ENCODE measurements around the gene NFX1. TPM values are rescaled to one million over a fixed set of nuclear protein-coding genes. Genes with fewer than 3 reads are reported as not detected.

Gene NFX1
- polyA plus RNA-seq, 1 donor (not counting 4 experiments of a cell fraction or from before 2014, with no cell fraction given) = 28.1 TPM

GRCh38 chr9:33341182-33341581, 50.9 kb downstream of the NFX1 start:
- Histone ChIP-seq H4K20me1 (ENCODE audit: control insufficient read depth, extremely low read depth, insufficient read depth, low read length) (no peaks in the 10 kb centered on the region), H3K9me1 (ENCODE audit: control insufficient read depth, extremely low read depth, insufficient read depth, low read length) (no peaks in the 10 kb centered on the region), H3K4me1 (ENCODE audit: control insufficient read depth, extremely low read depth, insufficient read depth, low read length) (no peaks in the 10 kb centered on the region), H3K36me3 (ENCODE audit: control insufficient read depth in 2 of 2, extremely low read depth in 1 of 2, insufficient read depth in 2 of 2, low read length in 2 of 2) (peaks cover 24 to 26% of the 10 kb centered on the region in 2 experiments), H3K27me3 (ENCODE audit: control insufficient read depth, extremely low read depth, insufficient read depth, low read length) (no peaks in the 10 kb centered on the region), H3K27ac (ENCODE audit: control insufficient read depth, insufficient read depth, low read length) (no peak overlapping the region), H2AFZ (ENCODE audit: control insufficient read depth, low read length) (no peak overlapping the region), H3K4me2 (ENCODE audit: control insufficient read depth, extremely low read depth, insufficient read depth, low read depth, low read length) (no peak overlapping the region), H3K79me2 (ENCODE audit: control insufficient read depth, insufficient read depth, low read length) (no peaks in the 10 kb centered on the region), H3K9ac (ENCODE audit: control insufficient read depth, extremely low read depth, insufficient read depth, low read length) (no peak overlapping the region), H3K4me3 (ENCODE audit: control insufficient read depth in 2 of 3, extremely low read depth in 1 of 3, insufficient read depth in 2 of 3, low read depth in 1 of 3, low read length in 3 of 3) (no peak overlapping the region), H3K9me3 (ENCODE audit: control insufficient read depth, low read depth, low read length) (peaks cover 7% of the 10 kb centered on the region)
- DNase-seq (ENCODE audit: low read depth, low spot score) = no peak
- dilution Hi-C loops (cut with MboI; ENCODE audit: extremely low pct_ligation_motif_present, low sequenced_read_pairs) = no loop called here
- TF ChIP-seq CTCF (optimal IDR thresholded peaks at IDR 0.05 in 1 of 3, IDR thresholded peaks at IDR 0.05 in 1 of 3, conservative IDR thresholded peaks at IDR 0.05 in 1 of 3; ENCODE audit: extremely low read depth in 1 of 3, insufficient read depth in 2 of 3, low read length in 3 of 3) = no peak
- no peak for FAIRE-seq

- H3K9me1 ChIP-seq (ENCODE audit: control insufficient read depth, extremely low read depth, insufficient read depth, low read length) = no peaks in the 10 kb centered on the region
- no peaks in the 10 kb centered on the region for H3K27me3 ChIP-seq (ENCODE audit: control insufficient read depth, extremely low read depth, insufficient read depth, low read length)
- H3K9ac ChIP-seq (ENCODE audit: control insufficient read depth, extremely low read depth, insufficient read depth, low read length) = no peak overlapping the region
- no peaks in the 10 kb centered on the region for H4K20me1 ChIP-seq (ENCODE audit: control insufficient read depth, extremely low read depth, insufficient read depth, low read length)
- H3K4me3 ChIP-seq (ENCODE audit: control insufficient read depth in 2 of 3, extremely low read depth in 1 of 3, insufficient read depth in 2 of 3, low read depth in 1 of 3, low read length in 3 of 3) = no peak overlapping the region
- H3K79me2 ChIP-seq (ENCODE audit: control insufficient read depth, insufficient read depth, low read length) = no peaks in the 10 kb centered on the region
- FAIRE-seq = no peak
- H3K36me3 ChIP-seq (ENCODE audit: control insufficient read depth in 2 of 2, extremely low read depth in 1 of 2, insufficient read depth in 2 of 2, low read length in 2 of 2) = peaks cover 24 to 25% of the 10 kb centered on the region in 2 experiments
- no peak overlapping the region for H2AFZ ChIP-seq (ENCODE audit: control insufficient read depth, low read length)
- H3K4me2 ChIP-seq (ENCODE audit: control insufficient read depth, extremely low read depth, insufficient read depth, low read depth, low read length) = no peak overlapping the region
- peaks cover 5% of the 10 kb centered on the region for H3K9me3 ChIP-seq (ENCODE audit: control insufficient read depth, low read depth, low read length)
- no peak overlapping the region for H3K27ac ChIP-seq (ENCODE audit: control insufficient read depth, insufficient read depth, low read length)
- H3K4me1 ChIP-seq (ENCODE audit: control insufficient read depth, extremely low read depth, insufficient read depth, low read length) = no peaks in the 10 kb centered on the region
- no peak for DNase-seq (ENCODE audit: low read depth, low spot score)
- dilution Hi-C loops (cut with MboI; ENCODE audit: extremely low pct_ligation_motif_present, low sequenced_read_pairs) = no loop called here
- no peak for TF ChIP-seq EZH2 (IDR thresholded peaks at IDR 0.05; ENCODE audit: low read length)
- no peak for TF ChIP-seq CTCF (optimal IDR thresholded peaks at IDR 0.05 in 1 of 3, IDR thresholded peaks at IDR 0.05 in 1 of 3, conservative IDR thresholded peaks at IDR 0.05 in 1 of 3; ENCODE audit: extremely low read depth in 1 of 3, insufficient read depth in 2 of 3, low read length in 3 of 3)
Observed at GRCh38 chr9:33344145-33344544, 53.8 kb downstream of the NFX1 start.

Data from keratinocyte (primary cell).